ENCODE results near the gene PLEKHG4. TPM values are rescaled to one million over a fixed set of nuclear protein-coding genes. Genes with fewer than 3 reads are reported as not detected.

PLEKHG4 gene
- polyA plus RNA-seq, 1 of the 3 experiments (the other 2 are of a cell fraction): 65.5 TPM

DNA sequence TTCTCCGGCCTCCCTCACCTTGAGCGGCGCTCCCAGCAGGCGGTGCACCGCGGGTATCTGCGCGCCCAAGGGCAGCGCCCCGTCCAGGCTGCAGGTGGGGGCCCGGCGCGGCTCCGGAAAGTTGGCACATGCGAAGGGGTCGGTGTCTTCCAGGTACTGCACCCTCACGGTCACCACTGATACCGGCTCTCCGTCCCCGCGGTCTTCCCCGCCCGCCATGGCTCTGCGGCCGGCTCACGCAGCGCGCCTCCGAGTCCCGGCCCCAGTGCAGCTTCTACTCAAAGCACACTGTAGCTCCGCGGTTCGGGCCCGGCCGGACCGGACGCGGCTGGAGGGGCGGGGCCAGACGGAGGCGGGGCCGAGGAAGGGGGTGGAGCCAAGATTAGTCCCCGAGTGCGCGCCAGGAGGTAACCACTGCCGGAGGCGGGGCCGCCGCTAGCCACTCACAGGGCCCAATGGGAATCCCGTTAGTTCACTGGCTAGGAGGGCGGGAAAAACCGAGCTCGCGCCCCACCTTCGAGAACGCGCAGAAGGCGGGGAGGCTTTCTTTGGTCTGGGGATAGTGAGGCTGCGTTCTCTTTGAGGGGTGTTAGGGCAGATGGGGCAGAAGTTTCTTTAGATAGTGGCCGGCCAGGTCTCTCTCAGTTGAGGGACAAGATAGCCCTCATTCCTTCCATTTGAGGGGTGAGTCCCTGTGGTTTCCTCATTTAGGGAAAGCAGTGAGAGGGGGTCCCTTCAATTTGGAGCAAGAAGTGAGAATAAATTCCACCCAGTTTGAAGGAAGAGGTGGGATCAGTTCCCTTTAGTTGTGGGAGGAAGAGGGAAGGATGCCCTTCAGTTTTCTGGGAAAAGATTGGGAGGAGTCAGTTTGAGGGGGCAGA, 31.9 kb upstream of the PLEKHG4 start, which contains the start of gene FHOD1:
FHOD1 (minus strand) TSS at position 290 of the 881 bp plus-strand sequence; CDS start at position 219, 71 bp downstream.
- H3K27ac ChIP-seq (ENCODE audit: low read depth in 2 of 2, low read length in 1 of 2): peak within 1 kb of the TSS; percentile 96
- peaks cover 42% of the 10 kb centered on the region for H3K79me2 ChIP-seq (ENCODE audit: insufficient read depth)
- CTCF ChIA-PET: interaction anchor here (0.9 to 4.5 kb wide), 14 partner anchors 10 to 92 kb away, joined by 3 to 21 read pairs (median 5); partner anchors contain the start of gene TMEM208
- H3K9me3 ChIP-seq: no peaks in the 10 kb centered on the region
- peak; percentile 93 for DNase-seq
- H3K9ac ChIP-seq: peak within 1 kb of the TSS; percentile 88
- H4K20me1 ChIP-seq (ENCODE audit: insufficient read depth): no peaks in the 10 kb centered on the region
- H3K27me3 ChIP-seq (ENCODE audit: insufficient read depth): no peaks in the 10 kb centered on the region
- peaks cover 43% of the 10 kb centered on the region in 2 experiments for H3K4me1 ChIP-seq (ENCODE audit: control insufficient read depth in 1 of 2, insufficient read depth in 2 of 2, low read depth in 1 of 2, low read length in 1 of 2)
- POLR2A ChIA-PET: interaction anchor here (0.6 to 4.0 kb wide), 3 partner anchors 21 to 406 kb away, joined by 3 to 14 read pairs (median 4); partner anchors contain the start of gene TMEM208
- H2AFZ ChIP-seq (ENCODE audit: low read depth): peak within 1 kb of the TSS; percentile 85
- peak; percentile 66; the same call in 1 of the 2 replicates for TF ChIP-seq SIN3A (IDR thresholded peaks at IDR 0.05; ENCODE audit: borderline replicate concordance, low read depth, low read length)
- TF ChIP-seq RFX5 (IDR thresholded peaks at IDR 0.05; ENCODE audit: low read length): no peak
- peak; percentile 79 for TF ChIP-seq POLR2AphosphoS5 (IDR thresholded peaks at IDR 0.05; ENCODE audit: low read depth, low read length)
- peak; percentile 65 for TF ChIP-seq CHD2 (IDR thresholded peaks at IDR 0.05; ENCODE audit: low read length, partially characterized antibody)
- TF ChIP-seq, protein P1, sequence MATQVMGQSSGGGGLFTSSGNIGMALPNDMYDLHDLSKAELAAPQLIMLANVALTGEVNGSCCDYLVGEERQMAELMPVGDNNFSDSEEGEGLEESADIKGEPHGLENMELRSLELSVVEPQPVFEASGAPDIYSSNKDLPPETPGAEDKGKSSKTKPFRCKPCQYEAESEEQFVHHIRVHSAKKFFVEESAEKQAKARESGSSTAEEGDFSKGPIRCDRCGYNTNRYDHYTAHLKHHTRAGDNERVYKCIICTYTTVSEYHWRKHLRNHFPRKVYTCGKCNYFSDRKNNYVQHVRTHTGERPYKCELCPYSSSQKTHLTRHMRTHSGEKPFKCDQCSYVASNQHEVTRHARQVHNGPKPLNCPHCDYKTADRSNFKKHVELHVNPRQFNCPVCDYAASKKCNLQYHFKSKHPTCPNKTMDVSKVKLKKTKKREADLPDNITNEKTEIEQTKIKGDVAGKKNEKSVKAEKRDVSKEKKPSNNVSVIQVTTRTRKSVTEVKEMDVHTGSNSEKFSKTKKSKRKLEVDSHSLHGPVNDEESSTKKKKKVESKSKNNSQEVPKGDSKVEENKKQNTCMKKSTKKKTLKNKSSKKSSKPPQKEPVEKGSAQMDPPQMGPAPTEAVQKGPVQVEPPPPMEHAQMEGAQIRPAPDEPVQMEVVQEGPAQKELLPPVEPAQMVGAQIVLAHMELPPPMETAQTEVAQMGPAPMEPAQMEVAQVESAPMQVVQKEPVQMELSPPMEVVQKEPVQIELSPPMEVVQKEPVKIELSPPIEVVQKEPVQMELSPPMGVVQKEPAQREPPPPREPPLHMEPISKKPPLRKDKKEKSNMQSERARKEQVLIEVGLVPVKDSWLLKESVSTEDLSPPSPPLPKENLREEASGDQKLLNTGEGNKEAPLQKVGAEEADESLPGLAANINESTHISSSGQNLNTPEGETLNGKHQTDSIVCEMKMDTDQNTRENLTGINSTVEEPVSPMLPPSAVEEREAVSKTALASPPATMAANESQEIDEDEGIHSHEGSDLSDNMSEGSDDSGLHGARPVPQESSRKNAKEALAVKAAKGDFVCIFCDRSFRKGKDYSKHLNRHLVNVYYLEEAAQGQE (IDR thresholded peaks at IDR 0.05; ENCODE audit: low read depth, low read length): peak; percentile 41; the same call in 1 of the 2 replicates
- no peak for TF ChIP-seq JUND (IDR thresholded peaks at IDR 0.05)
- TF ChIP-seq RCOR1 (IDR thresholded peaks at IDR 0.05; ENCODE audit: low read length): no peak
- TF ChIP-seq TAF1 (IDR thresholded peaks at IDR 0.05; ENCODE audit: borderline replicate concordance, low read depth, low read length): peak; percentile 79
- TF ChIP-seq MXI1 (IDR thresholded peaks at IDR 0.05; ENCODE audit: low read depth, low read length): peak; percentile 47
- TF ChIP-seq NFIC (IDR thresholded peaks at IDR 0.05; ENCODE audit: borderline replicate concordance): 0 out of 2 replicates have a peak, but pooled peaks have one; percentile 16
- no peak for TF ChIP-seq ELF1 (IDR thresholded peaks at IDR 0.05)
- TF ChIP-seq, protein P2, sequence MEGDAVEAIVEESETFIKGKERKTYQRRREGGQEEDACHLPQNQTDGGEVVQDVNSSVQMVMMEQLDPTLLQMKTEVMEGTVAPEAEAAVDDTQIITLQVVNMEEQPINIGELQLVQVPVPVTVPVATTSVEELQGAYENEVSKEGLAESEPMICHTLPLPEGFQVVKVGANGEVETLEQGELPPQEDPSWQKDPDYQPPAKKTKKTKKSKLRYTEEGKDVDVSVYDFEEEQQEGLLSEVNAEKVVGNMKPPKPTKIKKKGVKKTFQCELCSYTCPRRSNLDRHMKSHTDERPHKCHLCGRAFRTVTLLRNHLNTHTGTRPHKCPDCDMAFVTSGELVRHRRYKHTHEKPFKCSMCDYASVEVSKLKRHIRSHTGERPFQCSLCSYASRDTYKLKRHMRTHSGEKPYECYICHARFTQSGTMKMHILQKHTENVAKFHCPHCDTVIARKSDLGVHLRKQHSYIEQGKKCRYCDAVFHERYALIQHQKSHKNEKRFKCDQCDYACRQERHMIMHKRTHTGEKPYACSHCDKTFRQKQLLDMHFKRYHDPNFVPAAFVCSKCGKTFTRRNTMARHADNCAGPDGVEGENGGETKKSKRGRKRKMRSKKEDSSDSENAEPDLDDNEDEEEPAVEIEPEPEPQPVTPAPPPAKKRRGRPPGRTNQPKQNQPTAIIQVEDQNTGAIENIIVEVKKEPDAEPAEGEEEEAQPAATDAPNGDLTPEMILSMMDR (IDR thresholded peaks at IDR 0.05): no peak
- WGBS (ENCODE audit: low lambda C conversion rate): 0% methylated on average over 18 of the region's 60 CpGs
- H3K9me2 ChIP-seq: no peaks in the 10 kb centered on the region
- no peaks in the 10 kb centered on the region for H3K36me3 ChIP-seq (replicated peaks in 1 of 2; ENCODE audit: control insufficient read depth in 1 of 2, insufficient read depth in 2 of 2, low read length in 1 of 2)
- H3K4me3 ChIP-seq (ENCODE audit: low read depth in 2 of 2, low read length in 1 of 2): peak within 1 kb of the TSS; percentile 92 to 95
- peak within 1 kb of the TSS; percentile 98 for H3K4me2 ChIP-seq
- peaks cover 40% of the 10 kb centered on the region for H3F3A ChIP-seq (replicated peaks; ENCODE audit: insufficient read depth)

All from SK-N-SH (cell line).